ENCODE results near the gene VASN.
"Not testable (repeated sequence)": the region's sequence is repeated elsewhere in the genome, so short reads cannot be mapped to it uniquely, and the experiment has no call there.

The VASN gene

GRCh38 chr16:4342866-4343744, 28.5 kb upstream of the VASN start:
- DNase-seq (ENCODE audit: extremely low read depth, low read depth) = no peak
- no peak overlapping the region for H3K4me3 ChIP-seq (replicated peaks; ENCODE audit: low read depth, low read length)
- TF ChIP-seq CTCF (IDR thresholded peaks at IDR 0.05; ENCODE audit: low read depth, low read length, missing control alignments) = no peak

GRCh38 chr16:4344300-4344982, 27.2 kb upstream of the VASN start:
- DNase-seq (ENCODE audit: extremely low read depth, low read depth); H3K4me3 ChIP-seq (replicated peaks; ENCODE audit: low read depth, low read length): not testable (repeated sequence)

GRCh38 chr16:4344983-4345835, 26.4 kb upstream of the VASN start:
- no peak for TF ChIP-seq CTCF (IDR thresholded peaks at IDR 0.05; ENCODE audit: low read depth, low read length, missing control alignments)
- no peak overlapping the region for H3K4me3 ChIP-seq (replicated peaks; ENCODE audit: low read depth, low read length)
- DNase-seq (ENCODE audit: extremely low read depth, low read depth) = no peak

- no peak for TF ChIP-seq CTCF (IDR thresholded peaks at IDR 0.05; ENCODE audit: low read depth, low read length, missing control alignments)
- no peak overlapping the region for H3K4me3 ChIP-seq (replicated peaks; ENCODE audit: low read depth, low read length)
- no peak for DNase-seq (ENCODE audit: extremely low read depth, low read depth)
Observed at GRCh38 chr16:4345836-4346781, 25.5 kb upstream of the VASN start.

- no peak for DNase-seq (ENCODE audit: extremely low read depth, low read depth)
- no peak overlapping the region for H3K4me3 ChIP-seq (replicated peaks; ENCODE audit: low read depth, low read length)
- no peak for TF ChIP-seq CTCF (IDR thresholded peaks at IDR 0.05; ENCODE audit: low read depth, low read length, missing control alignments)
Observed at GRCh38 chr16:4347010-4347409, 24.6 kb upstream of the VASN start.

GRCh38 chr16:4347765-4348509, 23.7 kb upstream of the VASN start:
- TF ChIP-seq CTCF (IDR thresholded peaks at IDR 0.05; ENCODE audit: low read depth, low read length, missing control alignments) = no peak
- no peak for DNase-seq (ENCODE audit: extremely low read depth, low read depth)
- H3K4me3 ChIP-seq (replicated peaks; ENCODE audit: low read depth, low read length) = no peak overlapping the region

Data from HFF-Myc (cell line).